Esophagus squamous epithelium (tissue), 4 donors: ENCODE measurements around the gene HLA-DOA.

Source experiments
- CTCF ChIP-seq, 6 experiments: fragments of 450-650 bp in 4 of 6; fragments of 200-600 bp in 2 of 6; sonication (generic) in 2 of 6; IDR thresholded peaks; one replicate each; pipeline ENCODE4 v1.5.1; 2016 to 2019; ENCODE audit warnings: antibody characterized with exemption in 6 of 6, mild to moderate bottlenecking in 4 of 6, moderate library complexity in 4 of 6
- POLR2A ChIP-seq, 4 donors: fragments of 450-650 bp; IDR thresholded peaks; one replicate each; pipeline ENCODE4 v1.6.1; 2017; ENCODE audit warnings: antibody characterized with exemption in 4 of 4, mild to moderate bottlenecking in 4 of 4, moderate library complexity in 3 of 4

GRCh38 chr6:32974541-32975308 is 34.7 kb downstream of the HLA-DOA start:
- TF ChIP-seq CTCF (IDR thresholded peaks at IDR 0.05) (peak in 1 of 6 experiments; percentile 8), POLR2A (IDR thresholded peaks at IDR 0.05) (no peak)
